Neural cell (in vitro differentiated cells): ENCODE measurements around the gene CDR2.

Experiments
- EP300 ChIP-seq: fragments of 450-650 bp; conservative IDR thresholded peaks from 2 replicates; pipeline ENCODE4 v1.6.1; 2014; ENCODE audit warnings: antibody characterized with exemption, mild to moderate bottlenecking, moderate library complexity; ENCODE audit not compliant: poor library complexity, severe bottlenecking
- EZH2 ChIP-seq: fragments of 200-600, 300-800 bp; shearing (Covaris generic), sonication (generic); IDR thresholded peaks from 2 replicates; pipeline ENCODE4 v1.6.1; 2014; ENCODE audit warnings: antibody characterized with exemption, low read length, borderline replicate concordance, mild to moderate bottlenecking; ENCODE audit not compliant: insufficient read depth, poor library complexity, severe bottlenecking
- POLR2AphosphoS5 ChIP-seq: IDR thresholded peaks from 2 replicates; pipeline ENCODE4 v1.6.1; 2012
- SMC3 ChIP-seq: fragments of 450-650 bp; conservative IDR thresholded peaks from 2 replicates; pipeline ENCODE4 v1.6.1; 2014; ENCODE audit warnings: antibody characterized with exemption, mild to moderate bottlenecking, moderate library complexity; ENCODE audit not compliant: poor library complexity
- TAF1 ChIP-seq: IDR thresholded peaks from 2 replicates; pipeline ENCODE4 v1.6.1; 2012; ENCODE audit warnings: low read depth
- TF ChIP-seq, protein P1 (sequence below): fragments of 450-650 bp; IDR thresholded peaks from 2 replicates; pipeline ENCODE4 v1.5.1; 2014; ENCODE audit warnings: antibody characterized with exemption, mild to moderate bottlenecking, moderate library complexity; ENCODE audit not compliant: poor library complexity, severe bottlenecking

DNA sequence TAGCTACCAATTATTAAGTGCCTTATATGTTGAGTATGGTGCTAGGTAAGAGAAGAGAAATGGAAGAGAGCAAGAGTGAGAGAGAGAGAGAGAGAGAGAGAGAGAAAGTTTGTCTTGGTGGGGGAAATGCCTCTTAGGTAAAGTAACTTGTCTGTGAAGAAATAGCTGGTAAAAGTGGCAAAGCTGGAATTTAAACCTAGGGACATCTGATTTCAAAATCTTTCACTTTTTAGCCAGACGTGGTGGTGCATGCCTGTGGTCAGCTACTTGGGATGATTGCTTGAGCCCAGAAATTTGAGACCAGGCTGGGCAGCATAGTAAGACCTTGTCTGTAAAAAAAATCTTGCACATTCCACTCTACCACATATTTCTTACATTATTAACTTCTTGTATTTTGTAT lies 23.0 kb upstream of the CDR2 start:
- TF ChIP-seq POLR2AphosphoS5 (no peak), EZH2 (no peak), TAF1 (no peak), EP300 (no peak), SMC3 (no peak)
- TF ChIP-seq, protein P1, sequence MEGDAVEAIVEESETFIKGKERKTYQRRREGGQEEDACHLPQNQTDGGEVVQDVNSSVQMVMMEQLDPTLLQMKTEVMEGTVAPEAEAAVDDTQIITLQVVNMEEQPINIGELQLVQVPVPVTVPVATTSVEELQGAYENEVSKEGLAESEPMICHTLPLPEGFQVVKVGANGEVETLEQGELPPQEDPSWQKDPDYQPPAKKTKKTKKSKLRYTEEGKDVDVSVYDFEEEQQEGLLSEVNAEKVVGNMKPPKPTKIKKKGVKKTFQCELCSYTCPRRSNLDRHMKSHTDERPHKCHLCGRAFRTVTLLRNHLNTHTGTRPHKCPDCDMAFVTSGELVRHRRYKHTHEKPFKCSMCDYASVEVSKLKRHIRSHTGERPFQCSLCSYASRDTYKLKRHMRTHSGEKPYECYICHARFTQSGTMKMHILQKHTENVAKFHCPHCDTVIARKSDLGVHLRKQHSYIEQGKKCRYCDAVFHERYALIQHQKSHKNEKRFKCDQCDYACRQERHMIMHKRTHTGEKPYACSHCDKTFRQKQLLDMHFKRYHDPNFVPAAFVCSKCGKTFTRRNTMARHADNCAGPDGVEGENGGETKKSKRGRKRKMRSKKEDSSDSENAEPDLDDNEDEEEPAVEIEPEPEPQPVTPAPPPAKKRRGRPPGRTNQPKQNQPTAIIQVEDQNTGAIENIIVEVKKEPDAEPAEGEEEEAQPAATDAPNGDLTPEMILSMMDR, result no peak
